Heart left ventricle (tissue), 13 donors: Measurements from ENCODE around the gene HS1BP3.

Experiments
- POLR2A ChIP-seq, 2 donors: fragments of 450-650 bp; IDR thresholded peaks; one replicate each; pipeline ENCODE4 v1.6.1; 2017; ENCODE audit warnings: antibody characterized with exemption in 2 of 2, mild to moderate bottlenecking in 2 of 2, moderate library complexity in 2 of 2
- TF ChIP-seq, protein P1 (sequence below), 12 donors: fragments of 200-600 bp; sonication (generic) in 4 of 12; IDR thresholded peaks; one replicate each; pipeline versions ENCODE4 v1.5.0 to v1.8.0; 2018 to 2022; ENCODE audit warnings: antibody characterized with exemption in 12 of 12, mild to moderate bottlenecking in 5 of 12
- donor health status: ischemic (EF 13 %, LVEDD 7.1; RV severe dilation, severe dysfunction).
- donor health status: DM: no; HTN: yes; CAD: no.
- donor health status: DM: no; HTN: no; CAD: no.
- donor health status: ischemic (EF 25% LVEDD 6.9; RV normal size, moderate dysfunction).
- donor health status: ischemic (EF 25% LVEDD 5.7; RV mildly dilated, moderate dysfunction).
- donor health status: ischemic (EF 35%, LVEDD 5.7; RV mildly dilated, moderate dysfunction).
- donor health status: nonischemic (EF 11% LVEDD 7.7; RV severe dilation, severe dysfunction).
- donor health status: DM: yes; HTN: yes; CAD: no.
- donor health status: PGD.
- donor health status: ischemic (EF 29% LVEDD 5.4; RV normal size, mild dysfunction).
- donor health status: nonischemic (EF 23%, LVEDD 6.1; RV moderate dilation, normal function).

DNA sequence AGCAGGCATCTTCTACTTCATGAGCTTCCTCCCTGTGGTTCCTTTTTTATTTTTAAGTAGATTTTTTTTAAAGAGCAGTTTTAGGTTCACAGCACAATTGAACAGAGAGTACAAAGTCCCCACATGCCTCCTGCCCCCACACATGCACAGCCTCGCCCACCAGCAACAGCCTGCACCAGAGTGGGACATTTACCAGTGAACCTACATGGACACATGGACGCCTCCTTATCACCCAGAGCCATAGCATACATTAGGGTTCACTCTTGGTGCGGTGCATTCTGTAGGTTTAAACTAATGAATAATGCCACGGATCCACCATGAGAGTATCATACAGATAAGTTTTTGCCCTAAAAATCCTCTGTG lies 40.9 kb downstream of the HS1BP3 start:
- TF ChIP-seq, protein P1, sequence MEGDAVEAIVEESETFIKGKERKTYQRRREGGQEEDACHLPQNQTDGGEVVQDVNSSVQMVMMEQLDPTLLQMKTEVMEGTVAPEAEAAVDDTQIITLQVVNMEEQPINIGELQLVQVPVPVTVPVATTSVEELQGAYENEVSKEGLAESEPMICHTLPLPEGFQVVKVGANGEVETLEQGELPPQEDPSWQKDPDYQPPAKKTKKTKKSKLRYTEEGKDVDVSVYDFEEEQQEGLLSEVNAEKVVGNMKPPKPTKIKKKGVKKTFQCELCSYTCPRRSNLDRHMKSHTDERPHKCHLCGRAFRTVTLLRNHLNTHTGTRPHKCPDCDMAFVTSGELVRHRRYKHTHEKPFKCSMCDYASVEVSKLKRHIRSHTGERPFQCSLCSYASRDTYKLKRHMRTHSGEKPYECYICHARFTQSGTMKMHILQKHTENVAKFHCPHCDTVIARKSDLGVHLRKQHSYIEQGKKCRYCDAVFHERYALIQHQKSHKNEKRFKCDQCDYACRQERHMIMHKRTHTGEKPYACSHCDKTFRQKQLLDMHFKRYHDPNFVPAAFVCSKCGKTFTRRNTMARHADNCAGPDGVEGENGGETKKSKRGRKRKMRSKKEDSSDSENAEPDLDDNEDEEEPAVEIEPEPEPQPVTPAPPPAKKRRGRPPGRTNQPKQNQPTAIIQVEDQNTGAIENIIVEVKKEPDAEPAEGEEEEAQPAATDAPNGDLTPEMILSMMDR (IDR thresholded peaks at IDR 0.05): no peak
- TF ChIP-seq POLR2A (IDR thresholded peaks at IDR 0.05): no peak
